MM.1S (cell line): ENCODE data around the gene ADARB1.

Source experiments
- EZH2 ChIP-seq: fragments of 300-600 bp; sonication (generic); optimal IDR thresholded peaks from 2 replicates; pipeline ENCODE3; 2017; ENCODE audit warnings: low read depth, mild to moderate bottlenecking, antibody characterized with exemption, low read length, mixed read lengths
- TF ChIP-seq, protein P1 (sequence below): fragments of 300-600 bp; sonication (generic); IDR thresholded peaks from 2 replicates; pipeline ENCODE4 v1.5.1; 2016; ENCODE audit warnings: antibody characterized with exemption, low read length, mixed read lengths

GRCh38 chr21:45176141-45176540, 101.8 kb downstream of the ADARB1 start:
- TF ChIP-seq EZH2: no peak
- TF ChIP-seq, protein P1, sequence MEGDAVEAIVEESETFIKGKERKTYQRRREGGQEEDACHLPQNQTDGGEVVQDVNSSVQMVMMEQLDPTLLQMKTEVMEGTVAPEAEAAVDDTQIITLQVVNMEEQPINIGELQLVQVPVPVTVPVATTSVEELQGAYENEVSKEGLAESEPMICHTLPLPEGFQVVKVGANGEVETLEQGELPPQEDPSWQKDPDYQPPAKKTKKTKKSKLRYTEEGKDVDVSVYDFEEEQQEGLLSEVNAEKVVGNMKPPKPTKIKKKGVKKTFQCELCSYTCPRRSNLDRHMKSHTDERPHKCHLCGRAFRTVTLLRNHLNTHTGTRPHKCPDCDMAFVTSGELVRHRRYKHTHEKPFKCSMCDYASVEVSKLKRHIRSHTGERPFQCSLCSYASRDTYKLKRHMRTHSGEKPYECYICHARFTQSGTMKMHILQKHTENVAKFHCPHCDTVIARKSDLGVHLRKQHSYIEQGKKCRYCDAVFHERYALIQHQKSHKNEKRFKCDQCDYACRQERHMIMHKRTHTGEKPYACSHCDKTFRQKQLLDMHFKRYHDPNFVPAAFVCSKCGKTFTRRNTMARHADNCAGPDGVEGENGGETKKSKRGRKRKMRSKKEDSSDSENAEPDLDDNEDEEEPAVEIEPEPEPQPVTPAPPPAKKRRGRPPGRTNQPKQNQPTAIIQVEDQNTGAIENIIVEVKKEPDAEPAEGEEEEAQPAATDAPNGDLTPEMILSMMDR: no peak
